Purkinje cell (primary cell): ENCODE data around the gene ELANE. TPM values are rescaled to one million over a fixed set of nuclear protein-coding genes. Genes with fewer than 3 reads are reported as not detected.

Experiments used
- polyA plus RNA-seq: library from polyadenylated mRNA; unstranded; fragments of >200 nt; fragmentation: Nextera tagmentation; gene quantifications from 2 replicates; pipeline ENCODE4 v1.2.1, GENCODE V29; 2014

Gene ELANE
- not detected in 2 replicates for polyA plus RNA-seq

DNA sequence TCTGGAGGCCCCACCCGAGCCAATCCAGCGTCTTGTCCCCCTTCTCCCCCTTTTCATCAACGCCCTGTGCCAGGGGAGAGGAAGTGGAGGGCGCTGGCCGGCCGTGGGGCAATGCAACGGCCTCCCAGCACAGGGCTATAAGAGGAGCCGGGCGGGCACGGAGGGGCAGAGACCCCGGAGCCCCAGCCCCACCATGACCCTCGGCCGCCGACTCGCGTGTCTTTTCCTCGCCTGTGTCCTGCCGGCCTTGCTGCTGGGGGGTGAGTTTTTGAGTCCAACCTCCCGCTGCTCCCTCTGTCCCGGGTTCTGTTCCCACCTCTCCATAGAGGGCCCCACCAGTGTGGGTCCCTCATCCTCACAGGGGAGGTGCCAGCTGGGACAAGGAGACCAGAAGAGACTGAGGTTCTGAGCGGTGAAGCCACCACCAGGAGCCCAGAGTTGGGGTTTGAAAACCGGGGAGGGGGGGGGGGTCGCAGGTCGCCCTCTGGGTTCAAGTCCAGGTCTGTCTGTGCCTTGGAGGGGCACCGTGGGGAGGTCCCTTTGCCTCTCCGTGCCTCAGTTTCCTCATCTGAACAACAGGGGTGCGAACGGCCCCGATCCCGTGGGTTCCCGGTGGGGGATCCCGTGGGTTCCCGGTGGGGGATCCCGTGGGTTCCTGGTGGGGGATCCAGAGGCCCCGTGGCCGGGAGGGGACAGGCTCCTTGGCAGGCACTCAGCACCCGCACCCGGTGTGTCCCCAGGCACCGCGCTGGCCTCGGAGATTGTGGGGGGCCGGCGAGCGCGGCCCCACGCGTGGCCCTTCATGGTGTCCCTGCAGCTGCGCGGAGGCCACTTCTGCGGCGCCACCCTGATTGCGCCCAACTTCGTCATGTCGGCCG is at the start of gene ELANE:
Gene ELANE (plus strand): TSS at position 168 of the 878 bp plus-strand sequence. CDS start 26 bp downstream, at position 194.

DNA sequence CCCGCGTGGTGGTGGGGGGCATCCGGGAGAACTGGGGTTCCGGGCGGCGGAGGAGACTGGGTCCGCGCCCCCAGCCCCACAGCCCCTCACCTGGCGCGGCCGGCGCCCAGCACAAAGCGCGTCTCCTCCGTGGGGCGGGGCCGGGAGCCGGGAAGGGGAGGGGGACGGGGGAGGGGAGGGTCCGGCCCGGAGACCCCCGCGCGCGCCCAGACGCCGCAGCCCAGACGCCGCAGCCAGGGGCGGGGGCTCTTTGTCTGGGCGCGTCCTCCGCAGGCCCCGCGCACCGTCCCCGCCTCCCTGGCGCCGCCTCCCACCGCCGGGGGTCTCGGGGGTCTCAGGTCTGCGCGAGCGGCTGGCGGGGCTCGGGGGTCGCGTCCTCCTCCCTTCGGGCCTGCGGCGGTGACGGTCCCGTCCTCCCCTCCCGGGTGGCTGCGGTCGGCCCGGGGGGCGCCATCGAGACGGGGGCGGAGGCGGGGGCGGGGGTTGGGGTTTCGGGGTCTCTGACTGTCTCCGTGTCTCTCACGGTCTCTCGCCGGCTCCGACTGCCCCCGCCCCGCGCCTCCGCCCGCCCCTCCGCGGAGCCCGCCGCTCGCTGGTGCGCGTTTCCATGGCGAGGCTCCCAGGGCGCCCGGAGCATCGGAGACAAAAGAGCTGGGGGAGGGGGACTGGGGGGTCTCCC is 30.1 kb upstream of the ELANE start, which contains the start of gene PLPPR3:
Gene PLPPR3 (minus strand): TSS at position 131 of the 679 bp plus-strand sequence. CDS start 396 bp downstream, outside the sequence.

DNA sequence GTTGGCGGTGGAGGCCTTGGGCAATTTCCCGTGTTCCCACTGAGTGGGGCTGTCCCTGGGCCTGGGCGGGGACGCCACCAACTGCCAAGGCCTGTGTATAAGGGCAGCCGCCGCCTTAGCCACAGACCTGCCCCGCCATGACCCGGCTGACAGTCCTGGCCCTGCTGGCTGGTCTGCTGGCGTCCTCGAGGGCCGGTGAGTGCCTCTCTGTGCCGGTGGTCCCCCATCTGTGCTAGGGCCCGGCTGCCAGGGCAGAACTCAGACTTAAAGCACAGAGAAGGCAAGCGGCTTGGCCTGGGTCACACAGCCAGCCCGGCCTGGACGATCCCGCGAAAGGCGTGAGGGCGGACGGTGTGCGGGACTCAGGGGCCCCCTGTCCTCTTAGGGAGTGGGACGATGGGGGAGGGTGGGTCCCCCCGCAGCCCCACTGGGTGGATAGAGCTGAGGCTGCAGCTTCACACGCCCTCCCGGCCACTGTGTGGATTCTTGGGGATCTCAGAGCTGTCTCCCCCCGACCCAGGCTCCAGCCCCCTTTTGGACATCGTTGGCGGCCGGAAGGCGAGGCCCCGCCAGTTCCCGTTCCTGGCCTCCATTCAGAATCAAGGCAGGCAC is 24.3 kb upstream of the ELANE start, which contains the start of gene AZU1:
Gene AZU1 (plus strand): TSS at position 128 of the 612 bp plus-strand sequence. CDS start 10 bp downstream, at position 138.

DNA sequence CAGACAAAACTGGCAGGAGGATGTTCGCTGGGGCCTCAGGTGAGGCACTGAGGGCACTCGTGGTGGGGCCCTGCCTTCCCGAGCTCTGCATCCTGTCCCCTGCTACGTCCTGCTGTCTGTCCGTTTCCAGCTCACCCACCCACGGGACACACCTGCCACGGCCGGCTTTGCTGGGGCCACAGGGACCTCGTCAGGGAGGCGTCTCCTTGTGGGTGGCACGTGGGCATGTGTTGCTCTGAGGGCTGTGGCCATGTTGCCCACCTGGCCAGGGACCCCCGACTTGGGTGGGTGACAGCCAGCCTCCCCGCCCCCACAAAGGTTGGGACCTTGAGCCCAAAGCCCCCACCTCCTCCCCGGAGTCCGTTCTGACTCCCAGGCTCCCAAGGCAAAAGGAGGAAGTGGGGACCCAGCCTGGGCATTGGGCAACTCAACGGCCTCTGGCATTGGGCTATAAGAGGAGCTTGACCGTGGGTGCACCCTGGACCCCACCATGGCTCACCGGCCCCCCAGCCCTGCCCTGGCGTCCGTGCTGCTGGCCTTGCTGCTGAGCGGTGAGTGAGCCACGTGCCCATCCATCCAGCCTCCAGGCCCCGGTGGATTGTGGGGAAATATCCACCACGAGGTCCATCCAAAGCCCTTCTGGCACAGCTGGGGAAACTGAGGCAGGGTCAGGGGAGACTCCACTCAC is 11.4 kb upstream of the ELANE start, which contains the start of gene PRTN3:
Gene PRTN3 (plus strand): TSS at position 481 of the 688 bp plus-strand sequence. CDS start 10 bp downstream, at position 491.

DNA sequence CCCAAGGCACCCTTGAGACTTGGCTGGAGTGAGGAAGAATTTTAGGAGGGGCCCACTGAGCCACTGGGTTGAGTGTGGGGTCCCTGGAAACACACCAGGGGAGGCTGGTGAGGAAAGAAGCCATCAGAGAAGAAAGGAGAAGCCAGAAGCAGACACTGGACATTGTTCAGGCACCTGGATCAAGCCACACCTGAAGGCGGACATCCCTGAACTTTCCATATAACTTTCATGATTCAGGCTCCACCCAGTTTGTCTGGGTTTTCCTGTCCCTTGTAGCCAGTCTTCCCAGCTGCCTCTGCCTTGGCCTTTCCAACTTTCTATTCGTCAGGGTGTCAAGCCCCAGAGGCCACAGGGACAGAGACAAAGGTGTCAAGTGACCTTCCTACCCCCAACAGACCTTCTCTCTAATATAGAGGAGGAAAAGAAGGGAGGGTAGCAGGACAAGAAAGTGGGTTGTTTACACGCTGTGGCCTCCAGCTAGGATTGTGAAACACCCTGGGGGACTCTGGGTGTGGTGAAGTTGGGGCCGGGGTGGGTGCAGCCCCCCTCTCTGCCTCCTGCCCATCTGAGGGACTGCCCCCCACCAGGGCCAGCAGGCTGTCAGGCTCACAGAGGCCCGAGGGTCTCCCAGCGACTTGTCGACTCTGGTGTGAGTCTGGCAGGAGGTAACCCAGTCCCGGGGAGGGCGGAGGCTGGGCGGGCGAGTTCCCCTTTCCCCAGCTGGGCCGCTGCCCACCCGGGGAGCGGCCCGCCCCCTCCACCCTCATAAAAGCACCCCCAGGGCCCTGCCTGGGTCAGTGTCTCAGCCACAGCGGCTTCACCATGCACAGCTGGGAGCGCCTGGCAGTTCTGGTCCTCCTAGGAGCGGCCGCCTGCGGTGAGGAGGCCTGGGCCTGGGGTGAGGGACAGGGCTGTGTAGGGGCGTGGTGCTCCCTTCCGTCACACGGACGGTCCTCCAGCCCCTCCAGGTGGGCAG is 7.1 kb downstream of the ELANE start, which contains the start of gene CFD:
Gene CFD (plus strand): TSS at position 797 of the 976 bp plus-strand sequence. CDS start 26 bp downstream, at position 823.

DNA sequence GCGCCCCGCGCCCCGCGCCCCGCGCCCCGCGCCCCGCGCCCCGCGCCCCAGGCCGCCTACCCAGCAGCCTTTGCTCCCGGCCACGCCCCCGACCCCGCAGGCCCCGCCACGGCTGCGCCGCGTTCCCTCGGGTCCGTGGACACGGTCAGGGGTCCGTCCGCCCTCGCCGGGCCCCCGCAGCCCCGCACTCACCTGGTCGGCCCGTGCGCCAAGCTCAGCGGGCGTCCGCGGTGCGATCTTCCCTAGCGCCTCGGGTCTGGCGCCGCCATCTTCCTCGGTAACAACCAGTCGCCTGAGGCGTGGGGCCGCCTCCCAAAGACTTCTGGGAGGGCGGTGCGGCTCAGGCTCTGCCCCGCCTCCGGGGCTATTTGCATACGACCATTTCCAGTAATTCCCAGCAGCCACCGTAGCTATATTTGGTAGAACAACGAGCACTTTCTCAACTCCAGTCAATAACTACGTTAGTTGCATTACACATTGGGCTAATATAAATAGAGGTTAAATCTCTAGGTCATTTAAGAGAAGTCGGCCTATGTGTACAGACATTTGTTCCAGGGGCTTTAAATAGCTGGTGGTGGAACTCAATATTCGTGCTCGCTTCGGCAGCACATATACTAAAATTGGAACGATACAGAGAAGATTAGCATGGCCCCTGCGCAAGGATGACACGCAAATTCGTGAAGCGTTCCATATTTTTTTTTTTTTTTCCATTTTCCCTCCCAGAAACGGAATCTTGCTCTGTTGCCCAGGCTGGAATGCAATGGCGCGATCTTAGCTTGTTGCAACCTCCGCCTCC is 41.0 kb downstream of the ELANE start, which contains the start of the genes MED16 and RNU6-9:
Gene MED16 (minus strand): TSS at position 294 of the 796 bp plus-strand sequence. CDS start 2,056 bp downstream, outside the sequence.
Gene RNU6-9 (plus strand): TSS at position 591 of the 796 bp plus-strand sequence.

Other genes with a start within 250 kb of the ELANE start
- gene POLRMT, start 218.8 kb upstream of the ELANE start, polyA plus RNA-seq = 29.3 and 57.2 TPM in 2 replicates
- 0.26 TPM in 1 of 2 replicates, not detected in the other for gene FGF22, start 212.4 kb upstream of the ELANE start, polyA plus RNA-seq
- 1.0 and 2.2 TPM in 2 replicates for gene RNF126, start 189.1 kb upstream of the ELANE start, polyA plus RNA-seq
- gene FSTL3, start 175.9 kb upstream of the ELANE start, polyA plus RNA-seq = 1.2 TPM in 1 of 2 replicates, not detected in the other
- not detected in 2 replicates for gene PRSS57, start 156.9 kb upstream of the ELANE start, polyA plus RNA-seq
- 0.28 and 0.99 TPM in 2 replicates for gene PALM, start 143.4 kb upstream of the ELANE start, polyA plus RNA-seq
- not detected in 2 replicates for gene MISP, start 101.2 kb upstream of the ELANE start, polyA plus RNA-seq
- 0.62 and 0.71 TPM in 2 replicates for gene PTBP1, start 54.9 kb upstream of the ELANE start, polyA plus RNA-seq
- gene PLPPR3, start 30.3 kb upstream of the ELANE start, polyA plus RNA-seq = 1.2 TPM in 1 of 2 replicates, not detected in the other
- gene AZU1, start 24.5 kb upstream of the ELANE start, polyA plus RNA-seq = not detected in 2 replicates
- gene PRTN3, start 11.3 kb upstream of the ELANE start, polyA plus RNA-seq = not detected in 2 replicates
- gene CFD, start 7.4 kb downstream of the ELANE start, polyA plus RNA-seq = 0.34 and 0.60 TPM in 2 replicates
- 3.6 and 15.3 TPM in 2 replicates for gene MED16, start 40.9 kb downstream of the ELANE start, polyA plus RNA-seq
- gene RNU6-9, start 41.2 kb downstream of the ELANE start, polyA plus RNA-seq = not detected in 2 replicates
- gene R3HDM4, start 60.9 kb downstream of the ELANE start, polyA plus RNA-seq = 0.92 and 2.0 TPM in 2 replicates
- gene KISS1R, start 65.0 kb downstream of the ELANE start, polyA plus RNA-seq = not detected in 2 replicates
- gene ARID3A, start 73.7 kb downstream of the ELANE start, polyA plus RNA-seq = 0.07 and 0.27 TPM in 2 replicates
- gene WDR18, start 132.0 kb downstream of the ELANE start, polyA plus RNA-seq = 6.9 and 7.9 TPM in 2 replicates
- not detected in 2 replicates for gene GRIN3B, start 148.1 kb downstream of the ELANE start, polyA plus RNA-seq
- gene TMEM259, start 168.8 kb downstream of the ELANE start, polyA plus RNA-seq = 2.3 and 6.2 TPM in 2 replicates
- gene RNU6-2, start 169.2 kb downstream of the ELANE start, polyA plus RNA-seq = not detected in 2 replicates
- gene CNN2, start 174.3 kb downstream of the ELANE start, polyA plus RNA-seq = 0.78 TPM in 1 of 2 replicates, not detected in the other
- gene ABCA7, start 187.8 kb downstream of the ELANE start, polyA plus RNA-seq = 2.1 TPM in 1 of 2 replicates, not detected in the other
- gene ARHGAP45, start 214.9 kb downstream of the ELANE start, polyA plus RNA-seq = not detected in 2 replicates
- 10.2 and 26.5 TPM in 2 replicates for gene POLR2E, start 243.1 kb downstream of the ELANE start, polyA plus RNA-seq